ENCODE data around the gene ADAMTSL1. TPM values are rescaled to one million over a fixed set of nuclear protein-coding genes. Genes with fewer than 3 reads are reported as not detected.
A peak's percentile ranks its signal among the peaks of the same experiment; 100 is the strongest.

Gene ADAMTSL1
- total RNA-seq, 1 donor from 2014 or later: 0.56 TPM

DNA sequence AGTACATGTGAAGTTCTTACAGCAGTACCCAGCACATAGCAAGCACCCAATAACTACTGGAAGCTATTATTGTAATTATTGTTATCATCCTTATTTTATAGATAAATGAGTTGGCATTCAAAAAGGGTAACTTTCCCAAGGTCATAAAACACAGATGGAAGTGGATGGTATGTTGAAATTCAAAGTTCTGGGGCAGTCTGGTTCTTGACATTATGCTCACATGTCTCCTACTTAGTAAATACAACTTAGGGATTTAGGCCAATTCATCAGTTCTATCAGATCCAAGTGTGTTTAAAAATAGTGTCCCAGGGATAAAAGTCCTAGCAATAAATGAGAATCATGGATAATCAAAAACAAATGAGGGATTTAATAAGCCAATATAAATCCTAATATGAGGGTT is 265.2 kb downstream of the ADAMTSL1 start:
- ATAC-seq (ENCODE audit: poor library complexity): no peak
- intact Hi-C loops (cut with DNase I): no loop called here

DNA sequence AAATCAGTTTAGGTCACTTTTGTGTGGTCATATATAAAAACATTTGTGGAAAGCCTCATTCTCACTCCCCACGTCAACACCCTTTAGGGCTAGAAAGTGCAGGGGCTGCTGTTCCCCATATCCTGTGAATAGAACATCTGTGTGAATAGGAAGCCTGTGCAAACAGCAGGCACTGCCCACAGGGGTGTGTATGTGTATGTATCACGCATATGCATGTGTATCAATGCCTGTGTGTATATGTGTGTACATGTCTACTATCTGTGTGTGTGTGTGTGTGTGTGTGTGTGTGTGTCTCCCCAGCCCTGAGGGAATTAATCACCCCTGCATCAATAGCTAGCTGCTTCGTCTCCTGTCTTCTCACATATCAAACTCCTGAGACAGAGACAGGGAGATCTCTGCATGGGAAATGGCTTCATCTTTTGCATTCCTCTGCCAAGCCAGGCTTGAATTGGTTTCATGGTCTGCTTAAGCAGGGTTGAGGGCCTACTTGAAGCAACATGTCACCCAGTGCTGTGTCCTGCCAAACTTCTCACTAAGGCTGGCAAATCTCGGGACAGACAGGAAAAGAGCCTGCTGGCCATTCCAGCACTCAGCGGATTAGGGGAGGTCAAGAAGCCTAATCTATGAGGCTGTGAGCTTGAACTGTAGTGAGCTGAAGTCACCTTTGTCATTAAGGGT is 265.8 kb downstream of the ADAMTSL1 start:
- DNase-seq: no peak
- intact Hi-C loops (cut with DNase I): no loop called here
- peak; percentile 86 for ATAC-seq (ENCODE audit: poor library complexity)

More for the DNA sequence above, 265.2 kb downstream of the ADAMTSL1 start:
- DNase-seq: no peak

- intact Hi-C loops (cut with DNase I): no loop called here
- DNase-seq (no peak), ATAC-seq (ENCODE audit: poor library complexity) (no peak)
These were observed 267.4 kb downstream of the ADAMTSL1 start for GRCh38 chr9:18741359-18741758.

DNA sequence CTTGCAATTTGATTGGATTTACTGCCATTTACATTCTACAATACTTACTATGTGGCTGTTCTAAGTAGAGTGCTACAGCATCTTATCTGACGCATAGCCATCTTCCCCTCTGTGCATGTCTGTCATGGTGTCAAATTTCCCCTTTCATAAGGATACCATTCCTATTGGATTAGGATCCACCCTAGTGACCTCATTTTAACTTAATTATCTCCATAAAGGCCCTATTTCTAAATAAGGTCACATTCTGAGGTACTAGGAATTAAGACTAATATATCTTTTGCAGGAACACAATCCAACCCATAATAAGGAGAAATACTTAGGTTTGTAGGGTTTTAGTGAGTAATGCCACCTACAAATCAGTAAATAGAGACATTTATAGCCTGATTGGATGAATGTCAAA is 268.0 kb downstream of the ADAMTSL1 start:
- ATAC-seq (ENCODE audit: poor library complexity): no peak
- no peak for DNase-seq
- intact Hi-C loops (cut with DNase I): no loop called here

DNA sequence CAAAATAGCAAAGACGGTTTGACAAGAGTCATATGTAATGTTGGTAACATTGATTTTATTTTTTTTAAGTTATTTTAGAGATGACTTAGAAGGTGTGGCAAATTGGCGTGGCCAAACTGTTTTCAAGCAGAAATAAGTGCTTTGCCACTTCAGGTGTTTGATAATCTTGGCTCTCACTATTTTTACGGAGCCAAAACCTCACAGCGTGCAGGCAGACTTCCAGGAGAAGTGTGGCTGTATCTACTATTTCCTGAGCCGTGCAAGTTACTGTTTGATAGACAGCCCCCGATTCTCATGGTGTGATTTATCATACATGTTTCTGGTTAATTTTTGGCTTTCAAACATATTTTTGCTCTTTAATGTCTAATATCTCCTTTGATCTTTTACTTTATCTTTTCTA is 269.5 kb downstream of the ADAMTSL1 start:
- DNase-seq (no peak), ATAC-seq (ENCODE audit: poor library complexity) (no peak)
- intact Hi-C loops (cut with DNase I): no loop called here

DNA sequence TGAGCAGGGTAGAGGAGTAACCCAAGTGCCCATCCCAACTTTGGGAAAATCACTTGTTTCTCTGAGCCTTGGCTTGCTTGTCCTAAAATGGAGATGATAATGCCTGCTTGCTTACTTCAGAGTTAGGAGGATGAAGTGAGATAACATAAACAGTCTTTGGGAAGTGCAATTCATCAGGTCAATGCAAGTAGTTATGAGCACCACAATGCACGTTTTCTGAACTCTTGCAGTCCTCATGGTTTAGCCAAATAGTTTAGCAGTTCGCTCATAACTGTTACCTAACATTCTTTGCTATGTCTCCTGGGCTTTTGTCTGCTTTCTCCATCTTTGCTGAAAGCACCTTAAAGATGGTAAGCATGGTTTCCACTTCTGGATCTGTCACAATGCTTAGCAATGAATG is 270.0 kb downstream of the ADAMTSL1 start:
- no peak for ATAC-seq (ENCODE audit: poor library complexity)
- intact Hi-C loops (cut with DNase I): no loop called here
- no peak for DNase-seq

GRCh38 chr9:18745710-18746109 is 271.8 kb downstream of the ADAMTSL1 start:
- intact Hi-C loops (cut with DNase I): no loop called here
- ATAC-seq (ENCODE audit: poor library complexity): no peak
- DNase-seq: no peak

- no peak for ATAC-seq (ENCODE audit: poor library complexity)
- intact Hi-C loops (cut with DNase I): no loop called here
These were observed 272.7 kb downstream of the ADAMTSL1 start for GRCh38 chr9:18746631-18747030.

DNA sequence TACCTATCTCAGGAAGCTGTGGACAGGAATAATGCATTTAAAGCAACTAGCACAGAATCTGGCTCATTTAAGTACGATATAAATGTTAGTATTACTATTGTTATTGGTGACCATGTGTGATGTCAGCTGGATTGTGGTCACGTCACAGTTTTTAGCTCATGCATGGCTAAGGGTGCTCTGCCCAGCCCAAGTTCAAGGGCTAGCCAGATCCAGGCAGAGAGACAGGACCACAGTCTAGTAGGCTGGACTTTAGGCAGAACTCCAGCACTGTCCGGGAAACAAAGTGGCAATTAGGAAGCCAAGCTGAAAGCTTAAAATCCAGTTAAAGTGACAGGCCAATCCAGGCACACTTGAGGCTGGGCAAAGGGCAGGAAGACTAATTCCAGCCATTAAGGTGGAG is 273.6 kb downstream of the ADAMTSL1 start:
- intact Hi-C loops (cut with DNase I): no loop called here
- DNase-seq: no peak
- ATAC-seq (ENCODE audit: poor library complexity): no peak

More at GRCh38 chr9:18746631-18747030, 272.7 kb downstream of the ADAMTSL1 start:
- DNase-seq: no peak

GRCh38 chr9:18748251-18748701 is 274.3 kb downstream of the ADAMTSL1 start:
- no peak for ATAC-seq (ENCODE audit: poor library complexity)
- no peak for DNase-seq
- intact Hi-C loops (cut with DNase I): no loop called here

- DNase-seq: no peak
- intact Hi-C loops (cut with DNase I): no loop called here
- no peak for ATAC-seq (ENCODE audit: poor library complexity)
These were observed 275.8 kb downstream of the ADAMTSL1 start for GRCh38 chr9:18749711-18750110.

- DNase-seq (no peak), ATAC-seq (ENCODE audit: poor library complexity) (no peak)
- intact Hi-C loops (cut with DNase I): no loop called here
These were observed 280.0 kb downstream of the ADAMTSL1 start for GRCh38 chr9:18753904-18754303.

DNA sequence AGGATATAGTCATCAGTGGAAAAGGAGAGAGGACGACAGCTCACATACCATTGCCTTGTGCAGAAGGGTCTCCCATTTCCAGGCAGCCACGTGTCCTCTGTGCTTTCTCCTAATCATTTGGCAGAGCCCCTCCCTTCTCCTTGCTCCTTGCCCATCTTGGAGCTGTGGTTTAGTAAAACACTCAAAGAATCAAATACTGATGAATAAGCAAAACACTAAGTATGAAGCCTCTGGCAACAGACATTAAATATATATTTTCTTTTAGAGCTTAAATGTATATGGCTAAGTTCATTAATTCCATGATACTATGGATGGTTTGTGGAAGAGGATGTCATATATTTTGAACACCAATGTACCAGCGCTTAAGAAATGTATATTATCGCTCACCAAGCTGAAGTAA is 280.6 kb downstream of the ADAMTSL1 start:
- intact Hi-C loops (cut with DNase I): no loop called here
- no peak for ATAC-seq (ENCODE audit: poor library complexity)
- no peak for DNase-seq

GRCh38 chr9:18755263-18755662 is 281.3 kb downstream of the ADAMTSL1 start:
- ATAC-seq (ENCODE audit: poor library complexity) (no peak), DNase-seq (no peak)
- intact Hi-C loops (cut with DNase I): no loop called here

DNA sequence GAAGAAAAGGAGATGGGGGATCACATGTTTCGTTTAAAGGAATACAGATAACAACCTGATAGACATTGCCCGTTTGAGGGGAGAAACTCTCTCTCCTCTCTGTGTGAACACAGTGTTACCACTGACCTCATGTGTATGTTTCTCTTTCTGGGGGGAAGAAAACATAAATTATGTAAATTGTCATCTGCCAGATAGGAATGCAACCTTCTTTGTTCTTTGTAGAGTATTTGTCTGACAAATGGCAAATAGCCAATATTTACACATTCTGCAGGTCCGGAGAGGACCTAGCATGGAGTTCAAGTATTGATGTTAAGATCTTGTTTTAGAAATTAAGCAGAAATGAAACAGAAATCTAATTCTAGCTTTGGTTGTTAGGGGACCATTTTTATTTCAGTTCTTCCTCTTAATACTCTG is 282.8 kb downstream of the ADAMTSL1 start:
- intact Hi-C loops (cut with DNase I): no loop called here
- DNase-seq: no peak
- no peak for ATAC-seq (ENCODE audit: poor library complexity)

DNA sequence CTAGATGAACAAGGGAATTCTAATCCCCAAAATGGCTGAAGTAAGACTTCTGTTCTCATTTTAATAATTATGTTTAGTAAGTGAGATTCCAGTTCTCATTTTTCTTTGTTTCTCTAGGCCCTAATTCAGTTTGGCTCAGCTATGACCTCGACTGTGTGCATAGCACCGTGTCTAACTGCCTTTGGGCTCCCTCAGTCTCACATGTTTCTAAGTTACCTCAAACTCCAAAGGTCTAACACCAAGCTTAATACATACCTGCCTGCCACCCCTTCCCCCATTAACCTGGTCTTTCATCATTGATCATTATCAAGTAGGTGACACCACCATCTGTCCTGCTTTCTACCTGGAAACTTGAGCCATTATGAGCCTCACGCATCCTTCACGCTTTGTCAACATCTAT is 285.9 kb downstream of the ADAMTSL1 start:
- intact Hi-C loops (cut with DNase I): no loop called here
- no peak for ATAC-seq (ENCODE audit: poor library complexity)

DNA sequence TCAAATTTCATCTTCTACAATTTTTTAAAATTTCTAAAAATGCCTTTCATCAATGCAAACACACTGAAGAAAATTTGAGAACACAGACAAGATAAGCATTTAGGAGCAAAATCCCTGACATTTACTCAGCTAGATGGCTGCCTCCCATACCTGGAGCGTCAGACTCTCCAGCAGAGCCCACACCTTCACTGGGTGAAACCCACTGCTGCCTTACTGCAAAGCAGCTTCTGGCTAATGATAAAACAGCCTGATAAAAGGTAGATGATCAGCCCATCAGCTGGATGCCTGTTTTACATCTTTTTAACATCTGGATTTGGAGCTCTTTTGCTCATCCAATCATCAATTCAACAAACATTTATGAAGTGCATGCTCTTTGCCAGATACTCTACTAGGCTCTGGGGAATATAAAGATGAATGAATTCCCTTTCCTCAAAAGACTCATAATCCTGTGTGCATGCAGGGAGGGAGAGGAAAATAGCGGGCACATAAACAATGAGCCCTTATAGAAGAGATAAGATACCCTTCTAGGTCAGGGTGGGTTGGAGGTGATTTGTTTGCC is 287.9 kb downstream of the ADAMTSL1 start:
- ATAC-seq (ENCODE audit: poor library complexity) (no peak), DNase-seq (no peak)
- intact Hi-C loops (cut with DNase I): no loop called here

More for the DNA sequence above, 285.9 kb downstream of the ADAMTSL1 start:
- DNase-seq: no peak

- ATAC-seq (ENCODE audit: poor library complexity): no peak
- no peak for DNase-seq
- intact Hi-C loops (cut with DNase I): no loop called here
These were observed 293.1 kb downstream of the ADAMTSL1 start for GRCh38 chr9:18766989-18767550.

DNA sequence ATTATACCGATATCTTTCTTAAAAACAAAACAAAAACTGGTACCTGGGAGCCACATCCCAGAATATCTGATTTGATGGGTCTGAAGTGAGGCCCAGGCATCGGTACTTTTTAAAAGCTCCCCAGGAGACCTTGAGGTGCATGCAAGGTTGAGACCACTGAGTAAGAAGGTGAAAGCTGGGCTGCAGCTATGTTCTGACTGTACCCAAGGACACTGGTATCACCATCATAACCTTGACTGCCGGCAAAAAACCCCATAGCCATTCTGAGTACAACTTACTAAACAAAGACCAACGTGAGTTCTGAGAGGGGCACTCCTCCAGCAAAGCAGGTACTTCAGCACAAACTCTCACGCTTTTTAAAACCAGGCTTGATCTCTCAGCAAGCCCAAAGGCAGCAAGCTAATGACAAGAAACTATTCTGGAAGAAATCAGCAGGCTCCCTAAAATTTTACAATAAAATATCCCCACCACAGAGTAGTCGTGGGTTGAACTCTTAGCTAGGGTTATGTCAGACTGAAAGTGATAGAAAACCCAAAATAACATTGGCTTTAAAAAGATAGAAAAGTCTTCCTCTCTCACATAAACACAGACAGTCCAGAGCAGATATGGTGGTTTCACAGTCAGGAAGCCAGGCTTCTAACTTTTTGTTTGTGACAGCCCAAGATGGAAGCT is 295.1 kb downstream of the ADAMTSL1 start:
- intact Hi-C loops (cut with DNase I): no loop called here
- ATAC-seq (ENCODE audit: poor library complexity): no peak
- DNase-seq: no peak
